ENCODE data around the gene ISG15.

Gene ISG15

GRCh38 chr1:1059494-1060280 is 46.4 kb downstream of the ISG15 start:
- H3K9ac ChIP-seq (ENCODE audit: low read depth, low read length) = no peak overlapping the region
- H3K27me3 ChIP-seq (ENCODE audit: control insufficient read depth, insufficient read depth, low read length) = peaks cover 35% of the 10 kb centered on the region
- no peaks in the 10 kb centered on the region for H3K4me1 ChIP-seq (ENCODE audit: control insufficient read depth, insufficient read depth, low read length)

DNA sequence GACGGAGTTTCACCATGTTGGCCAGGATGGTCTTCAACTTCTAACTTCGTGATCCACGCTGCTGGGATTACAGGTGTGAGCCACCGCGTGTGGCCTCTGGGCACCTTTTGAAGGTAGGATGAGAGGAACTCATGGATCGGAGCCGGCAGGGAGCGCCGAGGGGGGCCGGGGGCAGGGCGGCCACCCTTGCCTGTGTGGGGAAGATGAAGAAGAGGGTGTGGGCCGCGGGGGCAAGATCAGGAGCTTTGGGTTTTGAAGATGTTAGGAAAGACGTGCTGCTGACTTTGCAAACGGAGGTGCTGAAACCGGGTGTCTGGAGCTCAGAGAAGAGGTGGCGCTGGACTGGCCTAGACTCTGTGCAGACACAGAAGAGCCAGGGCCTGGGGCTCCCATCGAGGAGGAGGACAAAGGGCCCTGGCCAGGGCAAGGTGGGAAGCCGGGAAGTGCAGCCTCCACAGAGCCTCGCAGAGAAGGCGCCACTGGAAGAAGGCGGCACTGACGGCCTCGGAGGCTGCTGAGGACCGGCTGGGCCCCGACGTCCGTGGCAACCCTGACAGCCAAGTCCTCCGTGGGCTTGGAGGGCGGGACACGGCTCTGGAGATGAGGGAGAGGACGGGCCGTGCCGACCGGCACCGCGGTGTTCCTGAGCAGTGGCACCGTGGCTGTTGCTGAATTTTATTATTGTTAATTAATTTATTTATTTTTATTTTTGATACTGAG is 47.1 kb downstream of the ISG15 start:
- Histone ChIP-seq H3K36me3 (ENCODE audit: control insufficient read depth, insufficient read depth, low read length) (peaks cover 3% of the 10 kb centered on the region), H3K27me3 (ENCODE audit: control insufficient read depth, insufficient read depth, low read length) (peaks cover 35% of the 10 kb centered on the region), H3K9ac (ENCODE audit: low read depth, low read length) (no peak overlapping the region), H3K9me3 (ENCODE audit: control insufficient read depth, insufficient read depth, low read length) (no peaks in the 10 kb centered on the region), H3K4me3 (ENCODE audit: low read depth, low read length) (peak overlapping the region; percentile 54), H3K4me1 (ENCODE audit: control insufficient read depth, insufficient read depth, low read length) (no peaks in the 10 kb centered on the region)

More at GRCh38 chr1:1059494-1060280, 46.4 kb downstream of the ISG15 start:
- H3K36me3 ChIP-seq (ENCODE audit: control insufficient read depth, insufficient read depth, low read length) = peaks cover 10% of the 10 kb centered on the region
- no peaks in the 10 kb centered on the region for H3K9me3 ChIP-seq (ENCODE audit: control insufficient read depth, insufficient read depth, low read length)
- H3K4me3 ChIP-seq (ENCODE audit: low read depth, low read length) = peak overlapping the region; percentile 58

DNA sequence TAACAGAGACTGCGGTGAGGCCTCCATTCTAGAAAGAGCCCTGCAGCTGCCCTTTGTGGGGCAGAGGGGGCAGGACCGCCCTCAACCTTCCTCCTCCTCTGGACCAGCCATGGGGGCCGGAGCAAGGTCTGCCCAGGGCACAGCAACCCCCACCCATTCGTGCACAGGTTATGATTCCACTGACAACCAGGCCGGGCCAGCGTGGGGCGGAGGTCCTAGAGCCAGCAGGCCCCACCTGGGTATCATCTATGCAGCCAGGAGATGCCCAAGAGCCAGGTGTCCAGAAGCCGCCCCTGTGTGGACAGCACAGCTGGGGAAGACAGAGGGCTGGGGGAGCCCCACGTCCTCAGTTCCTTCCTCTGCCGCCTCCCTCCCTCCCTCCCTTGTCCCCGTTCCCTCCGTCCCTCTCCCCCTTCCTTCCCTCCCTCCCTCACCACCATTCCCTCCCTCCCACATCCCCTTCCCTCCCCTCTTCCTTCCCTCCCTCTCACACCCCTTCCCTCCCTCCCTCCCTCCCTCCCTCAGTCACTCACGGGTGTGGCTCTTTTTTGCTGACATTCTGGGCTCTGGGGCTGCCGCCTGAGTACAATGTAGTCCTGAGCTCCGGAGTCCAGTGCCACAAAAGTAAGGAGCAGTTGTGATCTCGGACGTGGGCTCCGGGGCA is 48.5 kb downstream of the ISG15 start:
- H3K4me3 ChIP-seq (ENCODE audit: low read depth, low read length) = no peak overlapping the region
- peaks cover 35% of the 10 kb centered on the region for H3K27me3 ChIP-seq (ENCODE audit: control insufficient read depth, insufficient read depth, low read length)
- H3K9ac ChIP-seq (ENCODE audit: low read depth, low read length) = no peak overlapping the region
- H3K4me1 ChIP-seq (ENCODE audit: control insufficient read depth, insufficient read depth, low read length) = no peaks in the 10 kb centered on the region
- H3K9me3 ChIP-seq (ENCODE audit: control insufficient read depth, insufficient read depth, low read length) = no peaks in the 10 kb centered on the region
- no peaks in the 10 kb centered on the region for H3K36me3 ChIP-seq (ENCODE audit: control insufficient read depth, insufficient read depth, low read length)

GRCh38 chr1:1062348-1063163 is 49.3 kb downstream of the ISG15 start:
- Histone ChIP-seq H3K4me1 (ENCODE audit: control insufficient read depth, insufficient read depth, low read length) (no peaks in the 10 kb centered on the region), H3K36me3 (ENCODE audit: control insufficient read depth, insufficient read depth, low read length) (no peaks in the 10 kb centered on the region), H3K9ac (ENCODE audit: low read depth, low read length) (no peak overlapping the region), H3K4me3 (ENCODE audit: low read depth, low read length) (no peak overlapping the region), H3K27me3 (ENCODE audit: control insufficient read depth, insufficient read depth, low read length) (peaks cover 35% of the 10 kb centered on the region), H3K9me3 (ENCODE audit: control insufficient read depth, insufficient read depth, low read length) (no peaks in the 10 kb centered on the region)

DNA sequence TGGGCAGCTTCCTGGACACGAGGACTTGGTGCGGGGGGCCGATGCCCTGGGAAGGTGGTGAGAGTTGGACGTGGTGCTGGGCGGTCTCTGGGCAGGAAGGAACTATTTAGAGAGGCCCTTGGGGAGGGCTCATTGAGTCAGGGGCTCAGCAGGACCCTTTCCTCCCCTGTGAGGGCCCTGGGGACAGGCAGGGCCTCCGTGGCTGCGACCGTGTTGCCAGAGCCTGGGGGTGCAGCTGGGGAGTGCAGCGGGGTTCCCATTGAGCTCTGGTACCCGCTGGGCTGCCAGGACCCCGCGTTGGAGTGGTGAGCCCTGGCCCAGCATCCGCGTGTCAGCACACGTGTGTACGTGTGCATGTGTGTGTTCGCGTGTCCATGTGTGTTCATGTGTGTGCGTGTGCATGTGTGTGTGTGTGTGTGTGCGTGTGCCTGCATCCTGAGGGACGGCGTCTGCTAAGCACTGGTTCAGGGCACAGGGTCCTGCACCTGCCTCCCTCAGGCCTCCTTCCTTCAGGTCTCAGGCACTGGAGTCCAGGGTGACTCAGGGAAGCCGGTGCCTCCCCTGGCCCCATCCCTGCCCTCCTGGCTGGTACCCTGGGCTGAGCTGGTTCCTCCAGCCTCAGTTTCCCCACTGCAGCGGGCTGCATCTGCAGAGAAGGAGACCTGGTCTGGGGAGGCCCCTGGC is 50.1 kb downstream of the ISG15 start:
- Histone ChIP-seq H3K36me3 (ENCODE audit: control insufficient read depth, insufficient read depth, low read length) (no peaks in the 10 kb centered on the region), H3K27me3 (ENCODE audit: control insufficient read depth, insufficient read depth, low read length) (peaks cover 33% of the 10 kb centered on the region), H3K4me3 (ENCODE audit: low read depth, low read length) (no peak overlapping the region), H3K9me3 (ENCODE audit: control insufficient read depth, insufficient read depth, low read length) (no peaks in the 10 kb centered on the region), H3K4me1 (ENCODE audit: control insufficient read depth, insufficient read depth, low read length) (no peaks in the 10 kb centered on the region), H3K9ac (ENCODE audit: low read depth, low read length) (no peak overlapping the region)
